ENCODE data around the gene DBP.

DNA sequence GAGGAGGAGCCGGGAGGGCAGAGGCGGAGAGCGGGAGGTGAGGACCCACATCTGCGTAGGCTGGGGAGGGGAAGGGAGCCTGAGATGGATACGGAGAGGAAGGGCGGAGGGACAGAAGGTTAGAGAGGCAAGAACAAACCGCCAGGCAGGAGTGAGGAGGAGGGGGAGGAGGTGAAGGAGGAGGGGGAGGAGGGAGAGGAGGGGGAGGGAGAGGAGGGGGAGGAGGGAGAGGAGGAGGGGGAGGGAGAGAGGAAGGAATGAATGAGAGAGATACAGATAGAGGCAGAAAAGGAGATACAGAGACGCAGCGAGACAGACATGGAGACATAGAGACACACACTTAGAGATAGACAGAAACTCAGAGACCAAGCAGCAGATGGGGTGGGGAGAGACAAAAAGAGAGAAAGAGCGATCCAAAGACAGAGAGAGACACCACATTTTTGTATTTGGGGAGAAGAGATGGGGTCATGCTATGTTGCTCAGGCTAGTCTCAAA is 9.6 kb upstream of the DBP start:
- no peak for TF ChIP-seq POLR2A (IDR thresholded peaks at IDR 0.05; ENCODE audit: low read depth, low read length)
- no peak for TF ChIP-seq TAF1 (IDR thresholded peaks at IDR 0.05; ENCODE audit: borderline replicate concordance, low read depth, low read length)
